HG02642 (cell line): ENCODE measurements around the gene PYGO1.
"Not testable (repeated sequence)": the region's sequence is repeated elsewhere in the genome, so short reads cannot be mapped to it uniquely, and the experiment has no call there.

Experiments used
- ATAC-seq: cut with Tn5 transposase; IDR thresholded peaks from one replicate; pipeline ENCODE4 v1.9.1; 2021; ENCODE audit warnings: mild to moderate bottlenecking; ENCODE audit not compliant: unreplicated experiment, poor library complexity

The PYGO1 gene, protein sequence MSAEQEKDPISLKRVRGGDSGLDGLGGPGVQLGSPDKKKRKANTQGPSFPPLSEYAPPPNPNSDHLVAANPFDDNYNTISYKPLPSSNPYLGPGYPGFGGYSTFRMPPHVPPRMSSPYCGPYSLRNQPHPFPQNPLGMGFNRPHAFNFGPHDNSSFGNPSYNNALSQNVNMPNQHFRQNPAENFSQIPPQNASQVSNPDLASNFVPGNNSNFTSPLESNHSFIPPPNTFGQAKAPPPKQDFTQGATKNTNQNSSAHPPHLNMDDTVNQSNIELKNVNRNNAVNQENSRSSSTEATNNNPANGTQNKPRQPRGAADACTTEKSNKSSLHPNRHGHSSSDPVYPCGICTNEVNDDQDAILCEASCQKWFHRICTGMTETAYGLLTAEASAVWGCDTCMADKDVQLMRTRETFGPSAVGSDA

DNA sequence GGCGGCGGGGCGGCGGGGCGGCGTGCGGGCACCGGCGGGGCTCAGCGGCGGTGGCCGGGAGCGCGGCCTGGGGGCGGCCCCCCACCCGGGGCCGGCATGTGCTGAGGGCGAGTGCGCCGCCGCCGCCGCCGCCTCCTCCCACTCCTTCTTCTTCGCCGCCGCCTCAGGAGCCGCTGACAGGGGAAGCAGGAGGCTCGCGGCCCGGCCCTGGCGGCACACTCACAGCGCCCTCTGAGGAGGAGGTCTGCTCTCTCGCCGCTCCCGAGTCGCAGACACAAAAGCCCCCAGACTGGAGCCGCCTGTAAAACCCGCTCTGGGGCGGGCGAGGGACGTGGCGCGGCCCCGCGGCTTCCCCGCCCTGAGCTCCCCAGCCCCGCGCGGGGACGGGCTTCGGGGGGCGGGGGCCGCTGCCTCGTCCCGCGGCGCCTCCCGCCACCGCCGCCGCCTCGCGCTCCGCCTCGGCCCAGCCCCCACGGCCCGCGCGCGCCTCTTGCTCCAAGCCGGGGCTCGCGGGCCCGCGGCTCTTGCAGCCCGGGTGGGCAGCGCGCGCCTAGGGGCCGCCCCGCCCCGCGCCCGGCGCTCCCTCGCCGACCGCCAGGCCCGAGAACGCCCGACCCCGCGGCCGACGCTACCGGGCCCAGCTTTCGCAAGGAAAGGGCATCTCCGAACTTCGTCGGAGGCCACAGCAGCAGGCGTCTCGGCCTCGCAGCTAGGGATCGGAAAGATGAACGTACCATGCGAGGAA lies at the start of gene PYGO1:
TSS of gene PYGO1 (minus strand) at position 276 of the 745 bp plus-strand sequence. CDS start 462 bp downstream, outside the sequence.
- ATAC-seq: peak; percentile 78

DNA sequence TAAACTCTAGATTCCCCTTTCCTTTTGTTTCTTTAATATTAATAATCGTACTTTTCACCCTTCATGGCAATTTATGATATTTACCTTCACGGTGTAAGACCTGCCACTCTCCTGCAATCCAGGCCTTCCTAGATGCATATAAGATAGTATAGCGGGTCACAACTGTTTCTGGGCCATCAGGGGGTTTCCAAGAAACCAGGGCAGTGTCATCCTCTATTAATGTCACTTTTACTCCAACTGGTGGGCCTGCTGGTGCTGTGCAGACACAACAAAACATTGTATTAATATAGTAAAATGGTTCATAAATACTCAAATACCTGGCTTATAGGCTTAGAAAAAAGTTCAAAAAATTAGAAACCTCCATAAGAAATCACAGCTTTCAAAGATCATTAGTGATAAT lies 48.9 kb upstream of the PYGO1 start:
- no peak for ATAC-seq

DNA sequence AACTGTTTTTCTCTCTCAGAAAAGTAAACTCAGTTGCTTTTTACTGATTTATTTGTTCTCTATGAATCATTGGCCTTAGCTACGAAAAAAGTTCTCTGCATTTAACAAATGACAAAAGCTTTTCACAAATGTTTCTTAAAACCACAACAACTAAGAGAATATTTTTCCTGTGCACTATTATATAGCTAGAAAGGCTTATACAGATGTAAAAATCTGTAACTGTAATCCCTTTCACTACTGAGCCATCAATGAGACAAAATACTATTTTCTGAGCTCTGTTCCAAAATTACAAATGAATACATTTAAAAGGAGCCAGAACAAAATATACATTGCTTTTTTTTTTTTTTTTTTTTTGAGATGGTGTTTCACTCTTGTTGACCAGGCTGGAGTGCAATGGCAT lies 45.6 kb upstream of the PYGO1 start:
- no peak for ATAC-seq

DNA sequence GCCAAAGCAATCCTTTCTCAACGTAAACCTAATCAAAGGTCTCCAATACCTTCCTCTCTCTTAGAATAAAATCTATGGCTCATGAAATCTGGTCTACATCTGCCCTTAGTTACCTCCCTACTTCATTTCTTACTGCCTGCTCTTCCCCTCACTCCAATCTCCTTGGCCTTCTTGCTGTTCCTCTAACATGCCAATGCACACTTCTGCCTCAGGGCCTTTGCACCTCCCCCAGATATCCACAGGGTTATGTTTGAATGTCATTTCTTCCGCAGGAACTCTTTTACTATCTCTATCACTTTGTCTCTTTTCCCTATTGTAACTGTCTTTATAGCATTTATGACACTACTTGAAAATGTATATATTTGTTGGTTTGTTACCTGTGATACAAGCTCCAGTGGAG lies 44.3 kb upstream of the PYGO1 start:
- ATAC-seq: no peak

DNA sequence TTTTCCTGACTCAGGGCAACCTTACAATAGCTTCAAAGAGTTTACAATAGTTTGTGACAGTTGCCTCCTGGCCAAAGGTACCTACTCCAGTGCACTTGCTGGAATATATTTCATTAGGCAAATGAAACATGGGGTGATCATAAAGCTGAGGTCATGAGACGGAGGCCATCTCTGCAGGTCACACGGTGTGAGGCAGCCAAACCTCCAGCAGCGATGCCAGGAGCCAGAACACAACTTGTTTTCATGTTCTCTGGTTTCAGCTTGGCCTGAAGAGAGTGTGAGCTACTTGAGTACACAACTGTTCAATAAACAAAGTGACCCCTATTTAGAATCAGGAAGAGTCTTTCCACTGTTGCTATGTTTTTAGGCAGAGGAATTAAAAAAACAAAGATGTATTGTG lies 42.7 kb upstream of the PYGO1 start:
- ATAC-seq: no peak

DNA sequence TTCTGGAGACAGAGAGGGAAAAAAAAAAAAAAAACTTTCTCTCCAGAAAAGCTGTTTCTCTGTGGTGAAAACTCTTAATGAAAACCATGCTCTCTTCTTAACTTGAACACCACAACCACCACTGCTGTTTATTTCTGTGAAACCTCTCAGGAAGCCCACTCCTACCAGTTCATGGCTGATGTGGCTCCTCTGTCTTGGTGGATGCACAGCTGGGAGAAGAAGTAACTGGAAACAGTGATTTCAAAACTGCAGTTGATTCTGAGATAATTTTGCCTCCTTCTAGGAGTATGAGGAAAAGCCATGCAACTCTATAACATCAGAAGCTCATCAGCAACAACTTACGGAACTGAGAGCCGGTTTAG lies 40.2 kb upstream of the PYGO1 start:
- ATAC-seq: no peak

DNA sequence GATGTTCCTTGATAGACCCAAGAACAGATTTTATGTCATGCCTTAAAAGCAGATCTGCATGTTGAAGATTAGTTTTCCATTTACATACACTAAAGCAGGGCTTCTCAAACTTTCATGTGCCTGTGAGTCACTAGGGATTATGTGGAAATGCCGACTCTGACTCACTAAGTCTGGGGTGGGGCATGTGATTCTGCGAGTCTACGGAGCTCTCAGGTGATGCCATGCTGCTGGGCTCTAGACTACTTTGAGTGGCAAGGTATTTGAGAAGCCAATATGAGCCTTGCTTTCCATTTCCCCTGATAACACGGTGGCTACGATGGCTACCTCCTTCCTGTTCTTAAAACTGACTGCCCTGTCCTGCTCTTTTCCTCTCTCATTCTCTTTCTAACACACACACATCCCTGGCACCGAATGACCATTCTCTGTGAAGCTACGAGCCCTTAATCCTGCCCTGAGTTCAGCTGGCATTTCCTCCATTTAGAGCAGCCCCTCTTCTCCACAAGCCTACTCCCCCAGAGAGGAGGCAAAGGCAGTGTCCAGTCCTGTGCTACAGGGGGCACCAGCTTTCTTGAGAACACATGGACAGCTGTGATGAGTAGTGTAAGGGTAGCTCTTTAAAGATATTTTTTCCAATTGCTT lies 39.7 kb upstream of the PYGO1 start:
- no peak for ATAC-seq

DNA sequence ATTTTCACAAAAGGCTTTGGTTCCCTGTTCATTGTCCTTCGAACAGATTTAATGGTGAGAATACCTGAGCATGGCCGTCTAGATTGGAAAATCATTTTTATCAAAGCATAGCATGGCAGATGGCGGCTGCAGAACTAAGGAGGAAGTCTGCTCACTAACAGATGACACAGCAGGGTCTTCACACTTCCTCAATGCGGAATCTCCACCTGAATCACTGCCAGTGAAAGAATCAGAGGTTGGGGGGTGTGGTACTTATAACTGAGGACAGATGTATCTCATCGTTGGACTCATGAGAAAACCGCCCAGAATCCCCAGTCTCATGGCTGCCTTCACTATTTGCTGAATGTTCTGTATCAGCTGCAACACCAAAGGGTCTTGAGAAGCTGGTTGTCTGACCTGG lies 31.6 kb upstream of the PYGO1 start:
- ATAC-seq: no peak

DNA sequence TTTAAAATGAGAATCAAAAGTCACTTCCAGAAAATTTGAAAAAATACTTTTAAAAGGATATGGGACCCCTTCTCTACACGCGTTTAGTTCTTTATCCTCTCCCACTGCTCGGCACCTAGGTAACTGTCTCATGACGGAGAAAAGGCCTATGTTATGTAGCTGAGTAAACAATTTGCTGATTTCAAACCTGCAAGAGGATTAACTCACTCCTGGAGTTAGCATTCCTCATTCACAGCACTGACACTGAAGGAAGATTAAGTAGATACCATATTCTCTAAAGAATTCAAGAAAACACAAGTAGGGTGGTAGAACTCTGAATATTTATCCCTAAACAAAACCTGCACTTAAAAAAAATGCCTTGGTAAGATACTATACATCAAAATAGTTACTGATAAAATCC lies 30.2 kb upstream of the PYGO1 start:
- ATAC-seq: no peak

DNA sequence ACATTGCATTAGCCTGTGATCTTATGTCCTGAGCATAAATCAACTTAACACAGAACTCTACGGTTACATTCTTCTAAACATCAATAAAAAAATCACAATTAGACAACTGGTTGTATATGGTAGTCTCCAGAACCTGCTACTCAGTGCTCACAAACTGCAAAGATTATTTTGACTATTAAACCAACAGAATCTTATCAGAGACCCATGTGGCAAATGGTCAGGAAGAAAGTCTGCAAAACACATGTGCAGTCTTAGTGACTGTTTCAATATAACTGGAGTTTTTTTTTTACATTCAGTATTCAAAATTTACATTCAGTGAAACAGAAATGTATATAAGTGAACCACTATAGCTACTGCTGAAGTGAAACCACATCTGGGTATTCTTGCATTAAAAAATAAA lies 27.3 kb upstream of the PYGO1 start:
- ATAC-seq: no peak

DNA sequence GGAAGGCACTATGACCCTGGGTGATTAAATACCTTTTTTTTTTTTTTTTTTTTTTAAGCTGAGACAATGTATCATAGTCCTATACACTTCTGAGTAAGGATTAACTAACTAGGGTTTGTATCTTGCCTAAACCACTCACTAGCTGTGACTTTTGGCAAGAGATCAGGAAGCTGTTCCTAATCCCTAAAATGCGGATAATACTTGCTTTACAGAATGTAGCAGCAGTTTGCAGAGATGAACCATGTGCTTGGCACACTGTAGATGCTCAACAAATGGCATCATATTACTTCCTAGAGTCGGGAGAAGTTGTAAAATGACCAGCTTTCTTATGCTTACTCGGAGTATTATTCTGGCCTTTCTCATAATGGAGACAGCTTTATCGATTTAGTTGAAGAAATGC lies 25.6 kb upstream of the PYGO1 start:
- no peak for ATAC-seq

DNA sequence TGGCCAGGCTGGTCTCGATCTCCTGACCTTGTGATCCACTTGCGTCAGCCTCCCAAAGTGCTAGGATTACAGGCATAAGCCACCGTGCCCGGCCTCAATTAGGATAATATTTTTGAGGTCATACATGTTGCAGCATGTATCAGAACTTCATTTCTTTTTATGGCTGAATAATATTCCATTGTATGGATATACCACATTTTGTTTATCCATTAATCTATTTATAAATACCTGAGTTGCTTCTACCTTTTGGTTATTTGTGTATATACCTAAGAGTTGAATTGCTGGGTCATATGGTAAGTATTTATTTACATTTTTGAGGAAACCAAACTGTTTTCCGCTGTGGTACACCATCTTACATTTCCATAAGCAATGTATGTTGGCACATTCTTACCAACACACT lies 18.1 kb upstream of the PYGO1 start:
- ATAC-seq: no peak

DNA sequence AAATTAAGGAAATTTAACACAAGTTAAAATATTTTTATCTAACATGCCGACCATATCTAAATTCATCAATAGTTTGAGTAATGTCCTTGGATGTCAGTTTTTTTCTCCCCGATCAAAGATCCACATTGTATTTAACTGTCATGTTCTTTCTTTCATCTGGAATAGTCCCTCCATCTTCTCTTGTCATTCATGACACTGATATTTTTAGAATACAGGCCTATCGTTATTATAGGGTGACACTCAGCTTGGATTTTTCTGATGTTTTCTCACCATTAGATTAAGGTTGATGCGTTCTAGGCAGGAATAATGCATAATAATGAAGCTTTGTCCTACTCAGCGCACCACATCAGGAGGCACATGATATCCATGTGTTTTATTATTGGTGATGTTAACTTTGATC lies 13.2 kb upstream of the PYGO1 start:
- no peak for ATAC-seq

DNA sequence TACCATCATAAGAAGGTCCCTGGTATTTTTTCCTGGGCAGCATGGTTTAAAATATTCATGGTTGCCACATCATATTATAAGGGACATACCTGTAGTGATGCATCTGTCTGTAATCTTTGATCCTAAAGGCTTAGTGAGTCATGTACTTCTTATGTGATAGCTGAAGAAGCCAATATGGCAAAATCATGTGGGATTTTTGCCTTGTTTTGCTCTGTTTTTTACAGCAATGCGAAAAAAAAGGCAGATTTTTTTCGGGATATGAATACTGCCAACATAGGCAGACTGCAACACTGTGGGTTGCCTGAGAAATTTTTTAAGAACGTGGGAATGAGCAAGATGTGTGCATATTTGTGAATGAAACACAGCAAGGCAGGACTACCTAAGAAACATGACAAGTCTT lies 11.3 kb upstream of the PYGO1 start:
- no peak for ATAC-seq

DNA sequence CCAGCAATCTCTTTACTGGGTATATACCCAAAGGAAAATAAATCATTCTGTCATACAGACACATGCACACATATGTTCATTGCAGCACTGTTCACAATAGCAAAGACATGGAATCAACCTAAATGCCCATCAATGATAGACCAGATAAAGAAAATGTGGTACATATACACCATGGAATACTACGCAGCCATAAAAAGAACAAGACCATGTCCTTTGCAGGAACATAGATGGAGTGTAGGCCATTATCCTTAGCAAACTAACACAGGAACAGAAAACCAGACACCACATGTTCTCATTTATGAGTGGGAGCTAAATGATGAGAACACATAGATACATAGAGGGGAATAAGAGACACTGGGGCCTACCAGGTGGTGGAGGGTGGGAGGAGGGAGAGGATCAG lies 4.9 kb upstream of the PYGO1 start:
- not testable (repeated sequence) for ATAC-seq

DNA sequence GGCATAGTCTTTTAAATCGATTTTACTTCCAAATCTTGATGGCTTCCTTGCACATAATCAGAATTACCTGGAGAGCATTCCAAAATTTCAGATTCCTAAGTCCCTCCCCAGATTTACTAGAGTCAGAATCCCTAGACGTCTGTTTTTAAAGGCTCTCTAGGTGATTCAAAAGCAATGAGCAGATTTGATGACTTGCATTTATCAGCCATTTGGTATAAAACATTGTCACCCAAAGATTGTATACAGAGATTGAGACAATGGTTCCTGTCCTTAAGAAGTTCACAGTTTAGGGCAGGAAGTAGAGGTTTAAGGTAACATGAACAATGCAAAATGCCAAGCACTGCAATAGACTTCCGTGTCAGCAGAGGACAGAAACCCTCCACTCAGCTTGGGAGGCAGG lies 2.6 kb upstream of the PYGO1 start:
- no peak for ATAC-seq

DNA sequence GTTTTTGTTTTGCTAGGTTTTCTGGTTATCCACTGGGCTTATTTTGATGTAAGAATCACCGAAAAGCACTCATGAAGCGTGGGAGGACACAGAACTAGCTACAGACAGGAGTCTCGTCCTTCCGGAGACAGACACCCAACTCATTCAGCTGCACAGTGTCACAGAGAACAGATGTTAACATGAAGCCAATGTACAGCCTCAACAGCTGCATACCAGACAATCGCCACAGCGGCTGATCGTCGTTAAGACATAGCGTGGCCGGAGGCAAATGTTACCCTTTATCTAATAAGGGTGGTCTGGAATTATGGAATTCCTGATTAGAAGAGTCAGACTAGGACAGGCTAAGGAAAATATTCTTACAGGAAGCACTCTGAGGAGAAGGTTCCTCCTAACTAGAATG lies 1.1 kb upstream of the PYGO1 start:
- no peak for ATAC-seq

DNA sequence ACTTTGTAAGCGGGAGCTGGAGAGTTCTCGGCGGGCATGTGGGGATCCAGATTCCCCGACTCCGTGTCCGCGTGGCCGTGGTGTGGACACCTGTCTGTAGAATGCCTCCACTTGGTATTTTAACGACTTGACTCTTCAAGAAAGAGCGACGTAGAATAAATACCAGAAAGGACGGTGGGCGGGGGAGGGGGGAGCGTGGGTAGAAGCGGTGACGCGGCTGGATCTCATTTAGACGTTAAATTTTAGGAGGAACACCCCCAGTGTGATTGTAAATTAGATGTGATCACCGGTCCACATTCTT lies 620 bp upstream of the PYGO1 start:
- no peak for ATAC-seq

DNA sequence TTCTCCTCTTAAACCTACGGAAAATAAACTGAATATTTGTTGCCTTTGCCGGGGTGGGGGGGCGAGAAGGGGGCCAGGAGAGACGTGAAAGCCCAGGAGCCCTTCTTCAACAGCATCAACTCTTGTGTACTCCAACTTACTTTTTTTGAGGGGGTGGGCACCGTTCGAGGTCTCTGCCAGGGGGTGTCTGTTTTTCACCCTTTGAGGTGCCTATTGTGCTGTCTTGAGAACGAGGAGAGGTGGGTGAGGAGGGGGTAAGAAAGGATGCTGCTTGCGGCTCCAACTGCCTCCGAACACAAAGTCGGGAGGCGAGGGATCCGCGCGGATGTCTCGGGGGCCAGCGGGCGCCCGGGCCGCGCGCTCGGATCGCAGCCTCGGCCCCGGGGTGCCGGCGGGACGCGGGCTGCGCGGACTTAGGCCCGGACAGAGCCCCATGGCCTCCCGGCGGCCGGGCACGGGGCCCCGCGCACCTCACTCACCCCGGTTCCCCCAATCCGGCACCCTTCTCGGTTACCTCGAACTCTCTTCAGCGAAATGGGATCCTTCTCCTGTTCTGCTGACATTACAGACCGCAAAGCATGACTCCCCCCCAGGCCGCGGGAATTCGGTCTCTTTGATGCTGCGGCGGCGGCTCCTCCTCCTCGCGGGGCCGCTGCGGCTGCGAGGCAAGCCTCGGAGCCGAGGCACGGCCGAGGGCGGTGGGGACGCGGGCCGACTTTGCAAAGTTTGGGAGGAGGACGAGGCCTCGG lies 650 bp downstream of the PYGO1 start:
- peak; percentile 40 for ATAC-seq

DNA sequence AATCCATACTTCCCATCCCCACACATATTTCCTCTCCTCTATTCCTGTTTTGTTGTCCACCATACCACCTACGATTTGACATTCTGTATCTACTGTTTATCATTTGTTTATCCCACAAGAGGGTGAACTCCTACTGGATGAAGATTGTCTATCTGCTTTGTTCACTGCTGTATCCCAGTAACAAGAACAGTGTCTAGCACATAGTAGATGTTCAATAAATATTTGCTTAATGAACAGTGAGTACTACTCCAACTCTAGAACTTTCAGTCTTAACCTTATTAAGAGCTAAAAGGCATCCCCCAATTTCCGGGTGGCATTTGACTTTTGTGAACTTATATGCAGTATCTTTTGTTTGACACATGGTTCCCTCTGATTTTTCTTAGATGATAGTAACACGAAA lies 1.3 kb downstream of the PYGO1 start:
- no peak for ATAC-seq

DNA sequence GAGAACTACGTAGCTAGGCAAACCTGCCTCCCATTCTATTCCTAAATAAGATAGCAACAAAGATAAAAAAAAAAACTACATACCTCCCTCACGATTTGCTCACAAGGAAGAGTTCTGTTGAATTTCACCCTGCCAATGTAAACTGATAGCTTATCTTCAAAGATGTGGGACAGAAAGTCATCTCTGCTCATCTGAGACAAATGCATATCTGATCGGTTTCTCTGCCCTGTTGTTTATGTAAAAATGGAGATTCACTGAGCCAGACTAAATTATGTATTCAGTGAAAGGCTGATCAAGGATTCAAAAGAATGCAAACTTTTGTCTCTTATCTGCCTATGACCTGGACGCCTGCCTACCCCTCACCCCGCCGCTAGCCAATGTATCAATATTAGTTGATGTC lies 11.2 kb downstream of the PYGO1 start:
- ATAC-seq: no peak
